ENCODE data around the gene SFXN3. TPM values are rescaled to one million over a fixed set of nuclear protein-coding genes. Genes with fewer than 3 reads are reported as not detected.

SFXN3 gene
- total and polyA plus RNA-seq, 2 of the 13 experiments (the other 11 are each of a cell fraction or from before 2014, with no cell fraction given) = 16.8 to 71.5 TPM

DNA sequence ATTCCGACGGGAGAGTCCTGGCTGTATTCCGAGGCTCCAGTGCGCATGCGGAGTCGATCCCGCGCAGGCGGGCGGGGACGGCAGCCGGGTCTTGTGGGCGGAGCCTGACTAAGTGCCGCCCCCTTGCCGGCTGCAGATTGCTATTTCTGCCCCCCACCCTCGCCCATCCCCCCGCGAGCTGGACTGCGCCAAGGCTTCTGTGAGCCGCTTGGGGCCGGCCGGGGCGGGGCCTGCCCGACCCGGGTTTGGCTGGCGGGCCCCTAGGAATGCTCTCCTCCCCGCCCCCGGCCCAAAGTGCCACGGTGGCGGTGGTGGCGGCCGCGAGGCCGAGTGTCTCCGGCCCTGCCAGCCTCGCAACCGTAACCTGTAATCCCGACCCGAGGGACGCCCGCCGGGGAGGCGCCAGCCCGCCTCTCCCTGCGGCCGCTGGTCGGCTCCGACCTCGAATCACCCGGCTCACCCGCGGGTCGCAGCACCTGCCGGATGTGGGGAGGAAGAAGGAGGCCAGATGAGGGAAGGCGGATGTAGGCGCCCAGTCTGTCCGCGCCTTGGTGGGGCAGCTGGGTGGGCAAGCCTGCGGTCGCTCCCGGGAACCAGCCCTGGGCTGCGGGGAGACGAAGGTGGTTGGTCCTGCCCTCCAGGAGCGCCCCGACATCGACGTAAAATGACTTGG, 30.1 kb downstream of the SFXN3 start:
- H3K27me3 ChIP-seq (ENCODE audit: control insufficient read depth in 1 of 2, insufficient read depth in 2 of 2, low read length in 2 of 2) = no peaks in the 10 kb centered on the region; a peak in 1 of 5 replicates
- whole genome bisulfite sequencing (ENCODE audit: low lambda C conversion rate) = 0% methylated on average over 9 of the region's 67 CpGs
- CTCF ChIA-PET (ENCODE audit: low intra/inter-chr PET ratio, low total read pairs) = interaction anchor here (1.9 to 2.5 kb wide), 2 partner anchors 20 to 81 kb away, joined by 7 to 11 read pairs; no protein-coding TSS in a partner anchor
- H3K36me3 ChIP-seq (replicated peaks in 1 of 2; ENCODE audit: control insufficient read depth in 1 of 2, insufficient read depth in 2 of 2, low read length in 2 of 2) = 0 out of 5 replicates have a peak, but pooled peaks cover 0 to 2% of the 10 kb centered on the region in 2 experiments
- in situ Hi-C loops (cut with HindIII; ENCODE audit: extremely low pct_ligation_motif_present, low pct_unique_long_range_greater_than_20kb) = no loop called here
- FAIRE-seq (no peak), DNase-seq (ENCODE audit: low spot score) (peak; percentile 90), ATAC-seq (peak; percentile 62)
- intact Hi-C loops (cut with micrococcal nuclease; ENCODE audit: unreplicated experiment) = loop anchor here (1.0 kb wide), 1 partner anchor 7 kb away; no protein-coding TSS in a partner anchor
- peaks cover 46% of the 10 kb centered on the region for H3K79me2 ChIP-seq (ENCODE audit: insufficient read depth, low read length)
- BruUV-seq (replicated peaks) = no TSS peak
- H3K4me3 ChIP-seq (replicated peaks in 1 of 3; ENCODE audit: insufficient read depth in 1 of 3, low read depth in 2 of 3, low read length in 3 of 3) = peak overlapping the region; percentile 82 to 97 (median 87)
- peak overlapping the region; percentile 97 for H2AFZ ChIP-seq (ENCODE audit: low read length)
- H3K4me2 ChIP-seq (ENCODE audit: low read depth, low read length) = peak overlapping the region; percentile 99
- peaks cover 71% of the 10 kb centered on the region for H3K4me1 ChIP-seq (ENCODE audit: insufficient read depth, low read length)
- POLR2A ChIA-PET = interaction anchor here (0.6 to 9.0 kb wide), 18 partner anchors 8 to 507 kb away, joined by 3 to 141 read pairs (median 6); partner anchors contain the start of genes BTRC, PDZD7, SEMA4G and SFXN3
- no peaks in the 10 kb centered on the region for H3K9me3 ChIP-seq (ENCODE audit: low read length)
- peak overlapping the region; percentile 99 for H3K9ac ChIP-seq (ENCODE audit: insufficient read depth, low read depth, low read length)
- peak overlapping the region; percentile 99 for H3K27ac ChIP-seq (ENCODE audit: extremely low read length, insufficient read depth, low read length)
- H4K20me1 ChIP-seq (ENCODE audit: insufficient read depth, low read length) = no peaks in the 10 kb centered on the region; the same call in 1 of the 2 replicates
- no peak for TF ChIP-seq MAFG (CRISPR knock-in tag; IDR thresholded peaks at IDR 0.05)
- TF ChIP-seq REST (IDR thresholded peaks at IDR 0.05; ENCODE audit: borderline replicate concordance in 1 of 2, low read depth in 1 of 2, low read length in 2 of 2) = peak in 1 of 2 experiments; percentile 66; a peak in 2 of 4 replicates
- peak; percentile 28 for TF ChIP-seq NCOA1 (CRISPR knock-in tag; IDR thresholded peaks at IDR 0.05)
- TF ChIP-seq ZNF678 (CRISPR knock-in tag; IDR thresholded peaks at IDR 0.05) = 0 out of 2 replicates have a peak, but pooled peaks have one; percentile 76
- peak; percentile 87 for TF ChIP-seq RBM39 (IDR thresholded peaks at IDR 0.05; ENCODE audit: low read depth, low read length, poor library complexity, severe bottlenecking)
- TF ChIP-seq ZFP91 (CRISPR knock-in tag; IDR thresholded peaks at IDR 0.05; ENCODE audit: borderline replicate concordance) = peak; percentile 90
- TF ChIP-seq ARNT2 (CRISPR knock-in tag; IDR thresholded peaks at IDR 0.05; ENCODE audit: low read depth) = peak; percentile 76; the same call in 1 of the 2 replicates
- TF ChIP-seq SIX1 (CRISPR knock-in tag; IDR thresholded peaks at IDR 0.05; ENCODE audit: borderline replicate concordance) = no peak
- TF ChIP-seq TRIM24 (CRISPR knock-in tag; IDR thresholded peaks at IDR 0.05) = no peak
- 0 out of 2 replicates have a peak, but pooled peaks have one; percentile 66 for TF ChIP-seq ZFP41 (CRISPR knock-in tag; IDR thresholded peaks at IDR 0.05; ENCODE audit: borderline replicate concordance)
- no peak for TF ChIP-seq ZNF3 (CRISPR knock-in tag; IDR thresholded peaks at IDR 0.05)
- peak in 1 of 2 experiments; percentile 69; a peak in 2 of 4 replicates for TF ChIP-seq KLF16 (CRISPR knock-in tag; IDR thresholded peaks at IDR 0.05)
- TF ChIP-seq ZNF790 (CRISPR knock-in tag; IDR thresholded peaks at IDR 0.05; ENCODE audit: borderline replicate concordance) = peak; percentile 70; the same call in 1 of the 2 replicates
- peak; percentile 41; the same call in 1 of the 2 replicates for TF ChIP-seq ZNF691 (CRISPR knock-in tag; IDR thresholded peaks at IDR 0.05; ENCODE audit: borderline replicate concordance, low read depth)
- peak; percentile 71; the same call in 1 of the 2 replicates for TF ChIP-seq GLI4 (CRISPR knock-in tag; IDR thresholded peaks at IDR 0.05; ENCODE audit: borderline replicate concordance)
